CD4-positive, alpha-beta T cell (primary cell): ENCODE results near the gene OR10A4. TPM values are rescaled to one million over a fixed set of nuclear protein-coding genes. Genes with fewer than 3 reads are reported as not detected.
"Not testable (repeated sequence)": the region's sequence is repeated elsewhere in the genome, so short reads cannot be mapped to it uniquely, and the experiment has no call there.

Source experiments
- ATAC-seq: fragments of 200-7000 bp; cut with Tn5 transposase; one replicate; pipeline ENCODE4 v1.10.0; 2022; ENCODE audit warnings: mild to moderate bottlenecking; ENCODE audit not compliant: poor library complexity
- CTCF ChIA-PET: fragments of 350-600 bp; sonication (Branson Sonifier 250); formaldehyde crosslinking; loops from one replicate; lab custom pipeline; 2021; ENCODE audit warnings: antibody characterized with exemption, inconsistent platforms; lab: Charles Lee
- POLR2A ChIA-PET: fragments of 350-600 bp; sonication (Branson Sonifier 250); formaldehyde crosslinking; loops from one replicate; lab custom pipeline; 2021; ENCODE audit warnings: antibody characterized with exemption, inconsistent platforms; lab: Charles Lee
- DNase-seq, 14 experiments: peaks; one replicate each; pipeline ENCODE4 v3.0.0-alpha.2; 2013 to 2020; ENCODE audit warnings: mixed read lengths in 2 of 14
- H3K27ac ChIP-seq, 2 donors: one replicate each; pipeline versions ENCODE4 v1.5.1 to v1.7.0; 2013; ENCODE audit warnings: low read length in 2 of 2, low read depth in 1 of 2, mild to moderate bottlenecking in 1 of 2
- H3K27me3 ChIP-seq, 2 experiments: 1 replicate in 1 of 2; 2 replicates in 1 of 2; pipeline versions ENCODE4 v1.6.1 to v1.7.0; 2013; ENCODE audit warnings: low read length in 2 of 2, control low read depth in 1 of 2, mild to moderate bottlenecking in 1 of 2, moderate library complexity in 1 of 2; ENCODE audit not compliant: insufficient read depth in 2 of 2, control insufficient read depth in 1 of 2
- H3K36me3 ChIP-seq: one replicate; pipeline ENCODE4 v1.6.1; 2013; ENCODE audit warnings: low read length, control low read depth; ENCODE audit not compliant: insufficient read depth
- H3K4me1 ChIP-seq: one replicate; pipeline ENCODE4 v1.6.1; 2013; ENCODE audit warnings: low read length, control low read depth; ENCODE audit not compliant: insufficient read depth
- H3K4me3 ChIP-seq: one replicate; pipeline ENCODE4 v1.5.1; 2013; ENCODE audit warnings: mild to moderate bottlenecking, low read length, moderate library complexity
- H3K9me3 ChIP-seq, 2 experiments: 1 replicate in 1 of 2; 2 replicates in 1 of 2; pipeline versions ENCODE4 v1.6.1 to v1.7.0; 2013; ENCODE audit warnings: low read length in 2 of 2, mild to moderate bottlenecking in 2 of 2, control low read depth in 1 of 2, moderate library complexity in 1 of 2; ENCODE audit not compliant: control insufficient read depth in 1 of 2, insufficient read depth in 1 of 2
- H3K27ac Mint-ChIP-seq: one replicate; pipeline ENCODE4 v1.8.0; 2020; ENCODE audit warnings: mixed read lengths
- H3K27me3 Mint-ChIP-seq: one replicate; pipeline ENCODE4 v1.8.0; 2021; ENCODE audit warnings: mixed read lengths
- H3K36me3 Mint-ChIP-seq: one replicate; pipeline ENCODE4 v1.8.0; 2021; ENCODE audit warnings: low read depth, mixed read lengths
- H3K4me1 Mint-ChIP-seq: one replicate; pipeline ENCODE4 v1.8.0; 2021; ENCODE audit warnings: low read depth, mixed read lengths
- H3K4me3 Mint-ChIP-seq: one replicate; pipeline ENCODE4 v1.8.0; 2020; ENCODE audit warnings: mild to moderate bottlenecking, mixed read lengths
- H3K9me3 Mint-ChIP-seq: one replicate; pipeline ENCODE4 v1.8.0; 2020; ENCODE audit warnings: mixed read lengths
- CTCF ChIP-seq: fragments of 200-600 bp; IDR thresholded peaks from one replicate; pipeline ENCODE4 v1.8.0; 2022; ENCODE audit warnings: antibody characterized with exemption, mild to moderate bottlenecking
- intact Hi-C, 2 experiments: fragments of 100-400 bp; cut with DNase I in 1 of 2; cut with micrococcal nuclease in 1 of 2; formaldehyde crosslinking; loops; one replicate each; pipeline versions ENCODE4 v1.15.1 to v1.9.0; 2023 to 2025; cut with DNase I, micrococcal nuclease
- total RNA-seq, 174 experiments: library from RNA in 2 of 174; stranded (reverse) in 2 of 174; gene quantifications; one replicate each; pipeline ENCODE4 v1.2.3 and lab custom pipeline; 2021 to 2026

OR10A4 gene
- total RNA-seq, 2 experiments from 2014 or later: not detected

GRCh38 chr11:6895010-6895409, 18.6 kb downstream of the OR10A4 start:
- no peaks in the 10 kb centered on the region for H3K27me3 ChIP-seq
- H3K4me1 ChIP-seq: no peaks in the 10 kb centered on the region
- no peaks in the 10 kb centered on the region for H3K9me3 Mint-ChIP-seq
- H3K9me3 ChIP-seq: no peaks in the 10 kb centered on the region
- H3K27ac Mint-ChIP-seq: no peak overlapping the region
- ChIA-PET CTCF (no interaction called here), POLR2A (no interaction called here)
- H3K36me3 Mint-ChIP-seq: no peaks in the 10 kb centered on the region
- H3K4me3 ChIP-seq: no peak overlapping the region
- no peak overlapping the region for H3K4me3 Mint-ChIP-seq
- no peak overlapping the region for H3K27ac ChIP-seq
- H3K36me3 ChIP-seq: no peaks in the 10 kb centered on the region
- intact Hi-C loops: no loop called here
- H3K4me1 Mint-ChIP-seq: no peaks in the 10 kb centered on the region
- H3K27me3 Mint-ChIP-seq: peaks cover 18% of the 10 kb centered on the region
- ATAC-seq (no peak), DNase-seq (no peak)
- TF ChIP-seq CTCF: no peak

DNA sequence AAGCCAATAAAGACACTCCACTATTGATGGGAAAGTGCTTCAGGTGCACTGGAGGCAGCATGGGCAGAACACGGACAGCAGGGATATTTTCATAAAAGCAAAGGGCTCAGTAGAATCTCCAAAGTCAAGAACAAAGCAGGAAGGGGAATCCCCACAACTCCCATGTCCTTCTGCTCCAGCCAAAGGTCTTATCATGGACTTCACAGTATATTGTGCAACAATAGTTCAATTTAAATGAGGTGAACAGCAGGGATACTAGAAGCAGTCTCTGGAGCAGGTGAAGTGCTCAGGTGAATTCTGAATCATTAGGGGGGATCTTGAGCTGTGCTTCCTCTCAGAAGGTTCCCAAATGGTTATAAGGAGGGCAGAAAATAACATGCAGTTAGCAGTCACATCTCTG, 22.5 kb downstream of the OR10A4 start:
- no peak overlapping the region for H3K27ac Mint-ChIP-seq
- H3K4me3 Mint-ChIP-seq: no peak overlapping the region
- peaks cover 27% of the 10 kb centered on the region for H3K27me3 Mint-ChIP-seq
- Histone ChIP-seq H3K36me3 (no peaks in the 10 kb centered on the region), H3K27ac (no peak overlapping the region), H3K4me3 (no peak overlapping the region), H3K9me3 (no peaks in the 10 kb centered on the region), H3K4me1 (no peaks in the 10 kb centered on the region), H3K27me3 (no peaks in the 10 kb centered on the region)
- DNase-seq (no peak), ATAC-seq (no peak)
- intact Hi-C loops: no loop called here
- no peaks in the 10 kb centered on the region for H3K9me3 Mint-ChIP-seq
- ChIA-PET CTCF (no interaction called here), POLR2A (no interaction called here)
- no peaks in the 10 kb centered on the region for H3K36me3 Mint-ChIP-seq
- no peak for TF ChIP-seq CTCF
- H3K4me1 Mint-ChIP-seq: no peaks in the 10 kb centered on the region

GRCh38 chr11:6900327-6900999, 24.0 kb downstream of the OR10A4 start:
- Histone ChIP-seq H3K27ac (no peak overlapping the region), H3K36me3 (no peaks in the 10 kb centered on the region), H3K9me3 (no peaks in the 10 kb centered on the region), H3K27me3 (no peaks in the 10 kb centered on the region), H3K4me3 (no peak overlapping the region), H3K4me1 (no peaks in the 10 kb centered on the region)
- Mint-ChIP-seq H3K27me3 (peaks cover 27% of the 10 kb centered on the region), H3K27ac (no peak overlapping the region), H3K9me3 (no peaks in the 10 kb centered on the region), H3K4me3 (no peak overlapping the region), H3K36me3 (no peaks in the 10 kb centered on the region), H3K4me1 (no peaks in the 10 kb centered on the region)
- CTCF ChIA-PET: interaction anchor here (1.2 kb wide), 1 partner anchor 11 kb away, joined by 4 read pairs; no protein-coding TSS in a partner anchor
- DNase-seq (no peak), ATAC-seq (no peak)
- TF ChIP-seq CTCF: no peak
- intact Hi-C loops: no loop called here
- POLR2A ChIA-PET: no interaction called here

DNA sequence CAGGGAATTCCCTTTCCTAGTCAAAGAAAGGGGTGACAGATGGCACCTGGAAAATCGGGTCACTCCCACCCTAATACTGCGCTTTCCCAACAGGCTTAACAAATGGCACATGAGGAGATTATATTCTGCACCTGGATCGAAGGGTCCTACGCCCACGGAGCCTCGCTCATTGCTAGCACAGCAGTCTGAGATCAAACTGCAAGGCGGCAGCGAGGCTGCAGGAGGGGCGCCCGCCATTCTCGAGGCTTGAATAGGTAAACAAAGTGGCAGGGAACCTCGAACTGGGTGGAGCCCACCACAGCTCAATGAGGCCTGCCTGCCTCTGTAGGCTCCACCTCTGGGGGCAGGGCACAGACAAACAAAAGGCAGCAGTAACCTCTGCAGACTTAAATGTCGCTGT, 28.4 kb downstream of the OR10A4 start:
- POLR2A ChIA-PET, H3K4me1 Mint-ChIP-seq, intact Hi-C loops: not testable (repeated sequence)

More for the DNA sequence above, 28.4 kb downstream of the OR10A4 start:
- H3K4me3 ChIP-seq, H3K36me3 ChIP-seq, H3K9me3 ChIP-seq, DNase-seq, H3K4me1 ChIP-seq, H3K9me3 Mint-ChIP-seq, ATAC-seq, H3K27ac Mint-ChIP-seq, H3K4me3 Mint-ChIP-seq, CTCF ChIA-PET, H3K27ac ChIP-seq, H3K36me3 Mint-ChIP-seq, H3K27me3 ChIP-seq: not testable (repeated sequence)
- H3K27me3 Mint-ChIP-seq: peaks cover 13% of the 10 kb centered on the region
